ENCODE measurements around the gene GPR87.
A peak's percentile ranks its signal among the peaks of the same experiment; 100 is the strongest.

- TF ChIP-seq POLR2AphosphoS5 (IDR thresholded peaks at IDR 0.05) = no peak
- peak; percentile 22 to 43 for TF ChIP-seq CTCF (IDR thresholded peaks at IDR 0.05)
- no peak for TF ChIP-seq POLR2A (IDR thresholded peaks at IDR 0.05)
Observed at GRCh38 chr3:151327571-151328198, 11.1 kb upstream of the GPR87 start.
